ENCODE results near the gene SCRN3. TPM values are rescaled to one million over a fixed set of nuclear protein-coding genes. Genes with fewer than 3 reads are reported as not detected.

SCRN3 gene
- polyA plus RNA-seq, 1 donor: 23.8 TPM

DNA sequence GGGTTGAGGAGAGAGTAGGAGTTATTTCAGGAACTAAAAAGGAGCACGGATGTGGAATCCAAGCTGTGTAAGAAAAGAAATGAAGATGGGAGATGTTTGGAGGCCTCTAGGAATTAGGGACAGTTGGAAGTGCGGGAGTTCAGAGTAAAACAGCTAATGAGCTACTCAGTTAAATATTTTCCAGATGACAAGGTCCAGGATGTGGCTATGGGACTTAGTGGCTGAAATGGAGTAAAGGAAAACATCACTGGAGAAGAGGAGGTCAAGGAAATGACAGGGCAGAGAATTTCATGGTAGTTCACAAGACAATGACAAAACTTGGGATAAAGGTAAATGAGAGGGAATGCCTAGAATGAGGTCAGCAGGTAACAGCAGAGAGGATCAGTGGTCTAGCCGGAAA lies 78.3 kb downstream of the SCRN3 start:
- 66% methylated on average over 2 of the region's 3 CpGs for WGBS (ENCODE audit: insufficient coverage, low lambda C conversion rate)
- Histone ChIP-seq H3K9me3 (ENCODE audit: control insufficient read depth, low read depth, low read length) (no peaks in the 10 kb centered on the region), H3K27ac (ENCODE audit: low read length) (no peak overlapping the region), H3K4me3 (ENCODE audit: low read length) (no peak overlapping the region), H3K4me1 (ENCODE audit: control insufficient read depth, insufficient read depth, low read length) (no peaks in the 10 kb centered on the region), H3K36me3 (ENCODE audit: control insufficient read depth, insufficient read depth, low read length) (no peaks in the 10 kb centered on the region), H3K27me3 (ENCODE audit: control insufficient read depth, insufficient read depth, low read length) (no peaks in the 10 kb centered on the region)
- no peak for DNase-seq

DNA sequence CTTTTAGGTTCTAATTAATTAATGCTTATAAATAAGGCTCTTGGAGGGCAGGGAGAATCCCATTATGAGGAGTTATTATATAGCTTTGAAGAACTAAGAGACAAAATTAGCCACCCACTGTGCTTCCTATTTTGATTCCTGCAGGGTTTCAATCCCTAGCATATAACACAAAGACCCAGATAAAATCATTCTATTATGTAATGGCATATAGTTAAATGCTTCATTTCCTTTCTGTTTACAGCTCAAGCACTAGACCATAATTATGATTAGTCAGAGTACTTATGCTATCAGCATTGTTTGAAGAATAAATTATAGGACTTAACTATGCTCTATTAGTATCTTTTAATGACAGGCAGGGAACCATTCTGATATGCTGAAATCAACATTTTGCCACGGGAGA lies 82.2 kb downstream of the SCRN3 start:
- WGBS (ENCODE audit: insufficient coverage, low lambda C conversion rate): no CpG with 5 or more reads among the region's 1 CpG
- Histone ChIP-seq H3K27me3 (ENCODE audit: control insufficient read depth, insufficient read depth, low read length) (no peaks in the 10 kb centered on the region), H3K4me1 (ENCODE audit: control insufficient read depth, insufficient read depth, low read length) (no peaks in the 10 kb centered on the region), H3K27ac (ENCODE audit: low read length) (no peak overlapping the region), H3K4me3 (ENCODE audit: low read length) (no peak overlapping the region), H3K9me3 (ENCODE audit: control insufficient read depth, low read depth, low read length) (no peaks in the 10 kb centered on the region), H3K36me3 (ENCODE audit: control insufficient read depth, insufficient read depth, low read length) (no peaks in the 10 kb centered on the region)
- no peak for DNase-seq

Other genes starting within 250 kb of the SCRN3 start
- 150 TPM for gene OLA1, start 147.2 kb upstream of the SCRN3 start, polyA plus RNA-seq
- not detected for gene SP9, start 60.8 kb upstream of the SCRN3 start, polyA plus RNA-seq
- gene GPR155, start 91.3 kb downstream of the SCRN3 start, polyA plus RNA-seq: 3.7 TPM
- gene WIPF1, start 202.1 kb downstream of the SCRN3 start, polyA plus RNA-seq: 56.2 TPM